Spleen (tissue), 11 donors: ENCODE results near the gene NDUFAF4. TPM values are rescaled to one million over a fixed set of nuclear protein-coding genes. Genes with fewer than 3 reads are reported as not detected.

Experiments
- DNase-seq: peaks from one replicate; pipeline ENCODE4 v3.0.0-alpha.2; 2020
- H3K27ac ChIP-seq, 8 donors: fragments of 200-600 bp; sonication (generic) in 7 of 8; 1 replicate in 4 of 8; 2 replicates in 4 of 8; pipeline versions ENCODE4 v1.5.0 to v1.8.0; 2016 to 2021; ENCODE audit warnings: inconsistent platforms in 4 of 8, mild to moderate bottlenecking in 4 of 8, moderate library complexity in 1 of 8
- H3K27me3 ChIP-seq, 7 donors: fragments of 200-600 bp; sonication (generic) in 6 of 7; replicated peaks in 1 of 7; 1 replicate in 4 of 7; 2 replicates in 3 of 7; pipeline versions ENCODE4 v1.5.0 to v1.8.0; 2016 to 2021; ENCODE audit warnings: inconsistent platforms in 3 of 7, mild to moderate bottlenecking in 1 of 7
- H3K36me3 ChIP-seq, 6 donors: fragments of 200-600 bp; sonication (generic) in 5 of 6; 1 replicate in 4 of 6; 2 replicates in 2 of 6; pipeline versions ENCODE4 v1.5.0 to v1.8.0; 2016 to 2021; ENCODE audit warnings: inconsistent platforms in 2 of 6
- H3K4me1 ChIP-seq, 6 donors: fragments of 200-600 bp; sonication (generic) in 5 of 6; 1 replicate in 3 of 6; 2 replicates in 3 of 6; pipeline versions ENCODE4 v1.5.0 to v1.8.0; 2016 to 2021; ENCODE audit warnings: inconsistent platforms in 3 of 6
- H3K4me3 ChIP-seq, 8 donors: fragments of 200-600 bp; sonication (generic) in 7 of 8; 1 replicate in 4 of 8; 2 replicates in 4 of 8; pipeline versions ENCODE4 v1.5.0 to v1.8.0; 2016 to 2021; ENCODE audit warnings: inconsistent platforms in 4 of 8, mild to moderate bottlenecking in 4 of 8, moderate library complexity in 2 of 8
- H3K9me3 ChIP-seq, 8 donors: fragments of 200-600 bp; sonication (generic) in 7 of 8; 1 replicate in 4 of 8; 2 replicates in 4 of 8; pipeline versions ENCODE4 v1.5.0 to v1.8.0; 2016 to 2021; ENCODE audit warnings: inconsistent platforms in 4 of 8
- CTCF ChIP-seq, 11 experiments: fragments of 200-600 bp in 7 of 11; fragments of 450-650 bp in 4 of 11; sonication (generic) in 4 of 11; IDR thresholded peaks in 8 of 11; conservative IDR thresholded peaks in 3 of 11; 1 replicate in 7 of 11; 2 replicates in 4 of 11; pipeline versions ENCODE4 v1.4.0 to v1.8.0; 2016 to 2021; ENCODE audit warnings: antibody characterized with exemption in 11 of 11, inconsistent platforms in 4 of 11, mild to moderate bottlenecking in 1 of 11
- POLR2A ChIP-seq, 3 donors: fragments of 450-650 bp; IDR thresholded peaks; one replicate each; pipeline ENCODE4 v1.5.1; 2017; ENCODE audit warnings: antibody characterized with exemption in 3 of 3, mild to moderate bottlenecking in 1 of 3
- POLR2AphosphoS5 ChIP-seq, 3 donors: sonication (generic); formaldehyde crosslinking; IDR thresholded peaks; one replicate each; pipeline ENCODE4 v1.5.1; 2017; ENCODE audit warnings: antibody characterized with exemption in 3 of 3
- WGBS, 5 donors: extraction: QIAGEN DNeasy Blood & Tissue Kit in 3 of 5; methylation state at CpG; one replicate each; pipeline versions ENCODE4 v1.1.5 to v1.1.7; 2013 to 2018; 5-methylcytosine and 5-hydroxymethylcytosine counted together
- intact Hi-C: fragments of 100-400 bp; cut with DNase I; formaldehyde crosslinking; loops from one replicate; pipeline ENCODE4 v1.15.0; 2023; ENCODE audit warnings: low total_unique reads
- polyA plus RNA-seq, 3 donors: library from polyadenylated mRNA; stranded (reverse); fragments of 200-250 nt; gene quantifications; one replicate each; pipeline ENCODE4 v1.2.1, GENCODE V29; 2013
- total RNA-seq, 7 donors: library from RNA; depleted of rRNA in 3 of 7; stranded (reverse); fragments of >200 nt in 3 of 7; fragmentation: NEBNext Ultra II Directional in 4 of 7; extraction: Animal tissue kit (Norgen Biotek cat#: 25700) in 4 of 7; gene quantifications; one replicate each; pipeline versions ENCODE4 v1.1.0 to v1.2.1, GENCODE V29; 2016 to 2021
- donor health status: healthy with polysubstance abuse.
- donor health status: DM: no; HTN: no; CAD: no; lungs with moderate emphysema.
- donor health status: DM: no; HTN: no; CAD: no.
- donor health status: Bipolar disorder and iron deficiency.
- donor health status: healthy.
- donor health status: DM: no; HTN: no; CAD: no.
- donor health status: DM: yes; HTN: yes; CAD: no.

NDUFAF4 gene
- total and polyA plus RNA-seq, 10 donors: 10.1 to 42.1 (median 31.9) TPM

- Histone ChIP-seq H3K4me3 (no peak overlapping the region), H3K36me3 (no peaks in the 10 kb centered on the region), H3K27ac (no peak overlapping the region), H3K27me3 (no peaks in the 10 kb centered on the region), H3K4me1 (no peaks in the 10 kb centered on the region), H3K9me3 (no peaks in the 10 kb centered on the region)
- DNase-seq: no peak
- TF ChIP-seq POLR2AphosphoS5 (IDR thresholded peaks at IDR 0.05) (no peak), POLR2A (IDR thresholded peaks at IDR 0.05) (no peak)
- intact Hi-C loops: no loop called here
- WGBS, 5 donors: 63 to 75% (median 67%) methylated on average over 2 of the region's 2 CpGs
Measured at GRCh38 chr6:96907498-96907897, 9.8 kb upstream of the NDUFAF4 start.

GRCh38 chr6:96900873-96901272 is 3.2 kb upstream of the NDUFAF4 start:
- 95 to 99% (median 96%) methylated on average over 2 of the region's 2 CpGs for WGBS, 5 donors
- no peak for TF ChIP-seq CTCF (IDR thresholded peaks at IDR 0.05 in 8 of 11, conservative IDR thresholded peaks at IDR 0.05 in 3 of 11)
- no peak for TF ChIP-seq POLR2A (IDR thresholded peaks at IDR 0.05)
- no peak for TF ChIP-seq POLR2AphosphoS5 (IDR thresholded peaks at IDR 0.05)
- no peak overlapping the region for H3K4me3 ChIP-seq
- H3K27ac ChIP-seq: no peak overlapping the region
- H3K9me3 ChIP-seq: no peaks in the 10 kb centered on the region
- no peak for DNase-seq
- H3K4me1 ChIP-seq: peaks cover 12 to 33% (median 29%) of the 10 kb centered on the region in 6 donors
- intact Hi-C loops: loop anchor here (5.0 kb wide), 1 partner anchor 161 kb away; no protein-coding TSS in a partner anchor
- H3K27me3 ChIP-seq: no peaks in the 10 kb centered on the region
- H3K36me3 ChIP-seq: peaks cover 0 to 5% (median 1%) of the 10 kb centered on the region in 6 donors

- H3K4me3 ChIP-seq: no peak overlapping the region
- DNase-seq: no peak
- H3K27ac ChIP-seq: peak overlapping the region in 3 of 8 donors; percentile 93 to 95 (median 93)
- intact Hi-C loops: no loop called here
- H3K27me3 ChIP-seq: no peaks in the 10 kb centered on the region
- H3K4me1 ChIP-seq: peaks cover 18 to 46% (median 38%) of the 10 kb centered on the region in 6 donors
- no peak for TF ChIP-seq POLR2A (IDR thresholded peaks at IDR 0.05)
- TF ChIP-seq CTCF (IDR thresholded peaks at IDR 0.05 in 8 of 11, conservative IDR thresholded peaks at IDR 0.05 in 3 of 11): no peak
- no peak for TF ChIP-seq POLR2AphosphoS5 (IDR thresholded peaks at IDR 0.05)
- H3K9me3 ChIP-seq: no peaks in the 10 kb centered on the region
- H3K36me3 ChIP-seq: peaks cover 0 to 17% (median 6%) of the 10 kb centered on the region in 6 donors
- WGBS, 5 donors: 78 to 91% (median 88%) methylated on average over 2 of the region's 2 CpGs
Measured at GRCh38 chr6:96899451-96899998, 1.8 kb upstream of the NDUFAF4 start.

- H3K27ac ChIP-seq: peak overlapping the region in 7 of 8 donors; percentile 92 to 98 (median 93)
- TF ChIP-seq CTCF (IDR thresholded peaks at IDR 0.05 in 8 of 11, conservative IDR thresholded peaks at IDR 0.05 in 3 of 11): peak in 7 of 11 experiments; percentile 35 to 60 (median 43)
- no peak for TF ChIP-seq POLR2A (IDR thresholded peaks at IDR 0.05)
- H3K4me3 ChIP-seq: peak overlapping the region in 2 of 8 donors; percentile 90 to 100
- intact Hi-C loops: no loop called here
- no peaks in the 10 kb centered on the region for H3K27me3 ChIP-seq
- 17 to 27% (median 20%) methylated on average over 3 of the region's 3 CpGs for WGBS, 5 donors
- peaks cover 0 to 22% (median 11%) of the 10 kb centered on the region in 6 donors for H3K36me3 ChIP-seq
- H3K9me3 ChIP-seq: no peaks in the 10 kb centered on the region
- no peak for DNase-seq
- H3K4me1 ChIP-seq: peaks cover 18 to 51% (median 41%) of the 10 kb centered on the region in 6 donors
Measured at GRCh38 chr6:96899019-96899418, 1.3 kb upstream of the NDUFAF4 start.
